MM.1S (cell line): Measurements from ENCODE around the gene EPM2A.

Experiments used
- DNase-seq: peaks from one replicate; pipeline ENCODE4 v3.0.0-alpha.2; 2015
- H2AFZ ChIP-seq: fragments of 300-600 bp; sonication (generic); 2 replicates; pipeline ENCODE4 v1.6.0; 2016; ENCODE audit warnings: antibody characterized with exemption, low read length
- H3F3A ChIP-seq: fragments of 300-600 bp; sonication (generic); 2 replicates; pipeline ENCODE4 v1.6.1; 2016; ENCODE audit warnings: mild to moderate bottlenecking, antibody characterized with exemption, low read length, moderate library complexity, mixed read lengths; ENCODE audit not compliant: insufficient read depth
- H3K27ac ChIP-seq: fragments of 300-600 bp; sonication (generic); 2 replicates; pipeline ENCODE4 v1.5.1; 2016; ENCODE audit warnings: mild to moderate bottlenecking, low read length
- H3K27me3 ChIP-seq: fragments of 300-600 bp; sonication (generic); replicated peaks from 2 replicates; pipeline ENCODE4 v1.6.0; 2016; ENCODE audit warnings: low read length; ENCODE audit not compliant: insufficient read depth
- H3K36me3 ChIP-seq: fragments of 300-600 bp; sonication (generic); replicated peaks from 2 replicates; pipeline ENCODE4 v1.6.1; 2016; ENCODE audit warnings: mild to moderate bottlenecking, low read length, mixed read lengths; ENCODE audit not compliant: insufficient read depth
- H3K4me1 ChIP-seq: fragments of 300-600 bp; sonication (generic); 2 replicates; pipeline ENCODE4 v1.6.1; 2016; ENCODE audit warnings: low read length, mixed read lengths
- H3K4me2 ChIP-seq: fragments of 300-600 bp; sonication (generic); 2 replicates; pipeline ENCODE4 v1.6.0; 2016; ENCODE audit warnings: low read depth, low read length
- H3K4me3 ChIP-seq: fragments of 300-600 bp; sonication (generic); 2 replicates; pipeline ENCODE4 v1.5.1; 2016; ENCODE audit warnings: low read length, mixed read lengths
- H3K79me2 ChIP-seq: fragments of 300-600 bp; sonication (generic); 2 replicates; pipeline ENCODE4 v1.6.1; 2016; ENCODE audit warnings: mixed run types, low read length, mixed read lengths
- H3K9ac ChIP-seq: fragments of 300-600 bp; sonication (generic); 2 replicates; pipeline ENCODE4 v1.6.1; 2016; ENCODE audit warnings: low read length, mixed read lengths
- H3K9me2 ChIP-seq: fragments of 300-600 bp; sonication (generic); replicated peaks from 2 replicates; pipeline ENCODE4 v1.6.1; 2016; ENCODE audit warnings: mild to moderate bottlenecking, low read length, mixed read lengths; ENCODE audit not compliant: insufficient read depth
- H3K9me3 ChIP-seq: fragments of 300-600 bp; sonication (generic); replicated peaks from 2 replicates; pipeline ENCODE4 v1.6.1; 2016; ENCODE audit warnings: mild to moderate bottlenecking, low read length, mixed read lengths; ENCODE audit not compliant: insufficient read depth
- H4K20me1 ChIP-seq: fragments of 300-600 bp; sonication (generic); 2 replicates; pipeline ENCODE4 v1.6.1; 2016; ENCODE audit warnings: mild to moderate bottlenecking, low read length, moderate library complexity, mixed read lengths; ENCODE audit not compliant: insufficient read depth
- EZH2 ChIP-seq: fragments of 300-600 bp; sonication (generic); optimal IDR thresholded peaks from 2 replicates; pipeline ENCODE3; 2017; ENCODE audit warnings: low read depth, mild to moderate bottlenecking, antibody characterized with exemption, low read length, mixed read lengths
- EZH2phosphoT487 ChIP-seq: fragments of 300-600 bp; sonication (generic); IDR thresholded peaks from 2 replicates; pipeline ENCODE4 v1.6.1; 2018; ENCODE audit warnings: antibody characterized with exemption, low read length
- TF ChIP-seq, protein P1 (sequence below): fragments of 300-600 bp; sonication (generic); IDR thresholded peaks from 2 replicates; pipeline ENCODE4 v1.5.1; 2016; ENCODE audit warnings: antibody characterized with exemption, low read length, mixed read lengths

Gene EPM2A

DNA sequence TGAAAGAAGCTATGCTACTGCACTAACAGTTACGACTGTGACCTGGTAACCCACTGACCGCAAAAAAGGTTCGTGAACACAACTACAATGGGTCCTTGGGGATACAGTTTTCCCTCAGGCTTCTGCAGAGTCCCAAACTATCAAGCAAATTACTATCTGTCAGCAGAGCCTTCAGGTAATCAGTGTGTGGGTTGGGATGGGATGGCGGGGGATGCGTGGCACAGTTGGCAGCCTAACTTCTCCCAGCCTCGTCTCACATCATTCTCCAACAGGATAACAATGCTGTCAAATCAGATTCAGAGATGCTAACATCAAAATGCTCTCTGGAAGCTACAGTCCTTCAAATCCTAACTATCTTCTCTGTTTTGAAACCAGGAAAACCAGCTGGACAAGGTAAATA, 102.3 kb downstream of the EPM2A start:
- Histone ChIP-seq H3K4me3 (no peak overlapping the region), H2AFZ (no peak overlapping the region), H3K27me3 (no peaks in the 10 kb centered on the region), H3K27ac (no peak overlapping the region), H3K9ac (no peak overlapping the region), H3K79me2 (no peaks in the 10 kb centered on the region), H3K36me3 (no peaks in the 10 kb centered on the region), H3K4me2 (no peak overlapping the region), H3K9me2 (no peaks in the 10 kb centered on the region), H4K20me1 (no peaks in the 10 kb centered on the region), H3F3A (no peaks in the 10 kb centered on the region), H3K4me1 (no peaks in the 10 kb centered on the region), H3K9me3 (no peaks in the 10 kb centered on the region)
- no peak for DNase-seq
- TF ChIP-seq, protein P1, sequence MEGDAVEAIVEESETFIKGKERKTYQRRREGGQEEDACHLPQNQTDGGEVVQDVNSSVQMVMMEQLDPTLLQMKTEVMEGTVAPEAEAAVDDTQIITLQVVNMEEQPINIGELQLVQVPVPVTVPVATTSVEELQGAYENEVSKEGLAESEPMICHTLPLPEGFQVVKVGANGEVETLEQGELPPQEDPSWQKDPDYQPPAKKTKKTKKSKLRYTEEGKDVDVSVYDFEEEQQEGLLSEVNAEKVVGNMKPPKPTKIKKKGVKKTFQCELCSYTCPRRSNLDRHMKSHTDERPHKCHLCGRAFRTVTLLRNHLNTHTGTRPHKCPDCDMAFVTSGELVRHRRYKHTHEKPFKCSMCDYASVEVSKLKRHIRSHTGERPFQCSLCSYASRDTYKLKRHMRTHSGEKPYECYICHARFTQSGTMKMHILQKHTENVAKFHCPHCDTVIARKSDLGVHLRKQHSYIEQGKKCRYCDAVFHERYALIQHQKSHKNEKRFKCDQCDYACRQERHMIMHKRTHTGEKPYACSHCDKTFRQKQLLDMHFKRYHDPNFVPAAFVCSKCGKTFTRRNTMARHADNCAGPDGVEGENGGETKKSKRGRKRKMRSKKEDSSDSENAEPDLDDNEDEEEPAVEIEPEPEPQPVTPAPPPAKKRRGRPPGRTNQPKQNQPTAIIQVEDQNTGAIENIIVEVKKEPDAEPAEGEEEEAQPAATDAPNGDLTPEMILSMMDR, result no peak
- TF ChIP-seq EZH2phosphoT487 (no peak), EZH2 (no peak)

DNA sequence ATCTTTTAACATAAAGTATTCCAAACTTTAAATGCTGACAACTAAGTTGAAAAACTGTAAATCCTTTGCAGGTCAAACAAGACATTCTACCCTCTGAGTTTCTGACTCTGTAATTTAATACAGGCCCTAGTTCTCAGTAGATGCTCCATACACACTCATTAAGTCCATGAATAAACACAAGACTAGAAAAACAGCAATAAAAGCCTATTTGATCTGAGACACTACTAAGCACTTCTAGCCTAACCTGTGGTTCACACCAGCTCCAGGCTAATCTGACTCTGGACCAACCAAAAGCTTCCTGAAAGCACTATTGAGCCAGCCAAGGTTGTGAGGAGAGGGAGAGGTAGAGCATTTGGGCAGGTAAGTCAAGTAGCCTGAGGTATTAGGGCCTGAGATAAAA, 103.9 kb downstream of the EPM2A start:
- no peak overlapping the region for H3K4me2 ChIP-seq
- H4K20me1 ChIP-seq, result no peaks in the 10 kb centered on the region
- H3K9ac ChIP-seq, result no peak overlapping the region
- TF ChIP-seq EZH2phosphoT487 (no peak), EZH2 (no peak)
- TF ChIP-seq, protein P1, result no peak
- H2AFZ ChIP-seq, result no peak overlapping the region
- H3K9me2 ChIP-seq, result no peaks in the 10 kb centered on the region
- no peaks in the 10 kb centered on the region for H3K4me1 ChIP-seq
- no peak for DNase-seq
- no peaks in the 10 kb centered on the region for H3K9me3 ChIP-seq
- no peak overlapping the region for H3K4me3 ChIP-seq
- H3K36me3 ChIP-seq, result no peaks in the 10 kb centered on the region
- H3K27ac ChIP-seq, result no peak overlapping the region
- no peaks in the 10 kb centered on the region for H3K79me2 ChIP-seq
- H3F3A ChIP-seq, result no peaks in the 10 kb centered on the region
- no peaks in the 10 kb centered on the region for H3K27me3 ChIP-seq

DNA sequence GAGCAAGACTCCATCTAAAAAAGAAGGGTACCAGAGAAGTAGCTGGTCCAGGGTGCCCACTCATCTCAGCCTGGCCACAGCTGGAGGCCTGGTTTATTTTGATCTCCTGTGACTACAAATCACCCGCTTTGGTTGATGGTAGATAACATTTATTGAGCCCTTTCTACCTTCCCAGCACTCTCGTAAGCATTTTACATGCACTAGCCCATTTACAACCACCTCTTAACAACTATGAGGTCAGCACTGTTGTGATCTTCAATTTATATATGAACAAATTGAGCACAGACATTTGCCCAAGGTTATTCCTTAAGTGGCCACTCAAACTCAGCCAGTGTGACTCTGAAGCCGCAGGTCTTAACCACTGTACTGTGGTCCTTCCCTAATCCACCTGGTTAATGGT, 104.7 kb downstream of the EPM2A start:
- Histone ChIP-seq H3K9ac (no peak overlapping the region), H3K9me2 (no peaks in the 10 kb centered on the region), H3F3A (no peaks in the 10 kb centered on the region), H3K79me2 (no peaks in the 10 kb centered on the region), H3K9me3 (no peaks in the 10 kb centered on the region), H3K4me2 (no peak overlapping the region), H4K20me1 (no peaks in the 10 kb centered on the region), H3K27ac (no peak overlapping the region), H3K36me3 (no peaks in the 10 kb centered on the region), H2AFZ (no peak overlapping the region), H3K27me3 (no peaks in the 10 kb centered on the region), H3K4me1 (no peaks in the 10 kb centered on the region), H3K4me3 (no peak overlapping the region)
- no peak for DNase-seq
- TF ChIP-seq EZH2phosphoT487 (no peak), EZH2 (no peak)
- TF ChIP-seq, protein P1, result no peak

DNA sequence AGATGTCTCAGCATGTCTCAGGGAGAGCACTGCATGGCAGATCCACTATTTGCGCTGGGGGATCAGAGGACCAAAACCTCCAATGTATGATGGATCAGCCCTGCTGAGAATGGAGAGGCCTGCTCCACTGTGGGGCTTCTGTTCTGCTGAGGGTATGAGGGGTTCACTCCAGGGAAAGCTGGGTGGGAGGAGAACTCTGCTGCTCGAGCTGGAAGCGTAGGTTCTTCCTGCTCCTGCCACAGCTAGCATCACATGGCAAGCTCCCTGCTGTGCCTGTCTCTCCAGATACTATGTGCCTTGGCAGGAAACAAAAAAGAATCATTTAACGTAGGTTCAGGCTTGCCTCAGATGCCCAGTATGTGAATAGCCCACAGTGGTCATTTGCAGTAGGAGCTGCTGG, 105.8 kb downstream of the EPM2A start:
- H4K20me1 ChIP-seq, result no peaks in the 10 kb centered on the region
- no peaks in the 10 kb centered on the region for H3K27me3 ChIP-seq
- H3K27ac ChIP-seq, result no peak overlapping the region
- H3K9ac ChIP-seq, result no peak overlapping the region
- no peaks in the 10 kb centered on the region for H3F3A ChIP-seq
- no peaks in the 10 kb centered on the region for H3K79me2 ChIP-seq
- no peaks in the 10 kb centered on the region for H3K4me1 ChIP-seq
- no peaks in the 10 kb centered on the region for H3K36me3 ChIP-seq
- H3K4me2 ChIP-seq, result no peak overlapping the region
- TF ChIP-seq EZH2, result no peak
- TF ChIP-seq, protein P1, result no peak
- TF ChIP-seq EZH2phosphoT487, result no peak
- no peak overlapping the region for H3K4me3 ChIP-seq
- H2AFZ ChIP-seq, result no peak overlapping the region
- H3K9me2 ChIP-seq, result no peaks in the 10 kb centered on the region
- no peaks in the 10 kb centered on the region for H3K9me3 ChIP-seq
- DNase-seq, result no peak
